Heart left ventricle (tissue), 16 donors: Measurements from ENCODE around the gene MS4A14. TPM values are rescaled to one million over a fixed set of nuclear protein-coding genes. Genes with fewer than 3 reads are reported as not detected.

ENCODE experiments used
- ATAC-seq, 4 donors: fragments of 200-7000 bp; cut with Tn5 transposase; one replicate each; pipeline ENCODE4 v1.9.1; 2020 to 2022; ENCODE audit warnings: moderate library complexity in 4 of 4, mild to moderate bottlenecking in 3 of 4, moderate number of reproducible peaks in 1 of 4
- DNase-seq, 5 donors: peaks; one replicate each; pipeline ENCODE4 v3.0.0-alpha.2; 2020
- H3K27ac ChIP-seq, 12 donors: fragments of 200-600 bp; sonication (generic) in 4 of 12; one replicate each; pipeline versions ENCODE4 v1.5.0 to v1.8.0; 2016 to 2022; ENCODE audit warnings: mild to moderate bottlenecking in 2 of 12
- H3K27me3 ChIP-seq, 9 donors: fragments of 200-600 bp; sonication (generic) in 2 of 9; one replicate each; pipeline versions ENCODE4 v1.5.1 to v1.8.0; 2016 to 2022; ENCODE audit warnings: mild to moderate bottlenecking in 3 of 9
- H3K36me3 ChIP-seq, 9 donors: fragments of 200-600 bp; sonication (generic) in 2 of 9; one replicate each; pipeline versions ENCODE4 v1.5.0 to v1.8.0; 2018 to 2022; ENCODE audit warnings: mild to moderate bottlenecking in 2 of 9
- H3K4me1 ChIP-seq, 12 donors: fragments of 200-600 bp; sonication (generic) in 4 of 12; one replicate each; pipeline versions ENCODE4 v1.5.0 to v1.8.0; 2016 to 2022; ENCODE audit warnings: mild to moderate bottlenecking in 3 of 12
- H3K4me3 ChIP-seq, 12 donors: fragments of 200-600 bp; sonication (generic) in 4 of 12; one replicate each; pipeline versions ENCODE4 v1.5.0 to v1.8.0; 2017 to 2022; ENCODE audit warnings: mild to moderate bottlenecking in 9 of 12, moderate library complexity in 4 of 12
- H3K9me3 ChIP-seq, 12 donors: fragments of 200-600 bp; sonication (generic) in 4 of 12; one replicate each; pipeline versions ENCODE4 v1.5.0 to v1.8.0; 2016 to 2022; ENCODE audit warnings: mild to moderate bottlenecking in 1 of 12
- POLR2A ChIP-seq, 2 donors: fragments of 450-650 bp; IDR thresholded peaks; one replicate each; pipeline ENCODE4 v1.6.1; 2017; ENCODE audit warnings: antibody characterized with exemption in 2 of 2, mild to moderate bottlenecking in 2 of 2, moderate library complexity in 2 of 2
- WGBS, 4 donors: extraction: QIAGEN DNeasy Blood & Tissue Kit in 2 of 4; methylation state at CpG; one replicate each; pipeline versions ENCODE4 v1.1.5 to v1.1.7; 2013 to 2018; 5-methylcytosine and 5-hydroxymethylcytosine counted together
- intact Hi-C, 10 donors: fragments of 100-400 bp; cut with DNase I; formaldehyde crosslinking; loops; one replicate each; pipeline versions ENCODE4 v1.11.1 to v1.14.2; 2022
- polyA plus RNA-seq, 2 donors: library from polyadenylated mRNA; stranded (reverse); fragments of 200-250 nt; gene quantifications; one replicate each; pipeline ENCODE4 v1.2.3, GENCODE V29; 2013
- total RNA-seq, 9 donors: library from RNA; depleted of rRNA in 2 of 9; stranded (reverse); fragments of >200 nt in 2 of 9; fragmentation: NEBNext Ultra II Directional in 3 of 9; extraction: Animal tissue kit (Norgen Biotek cat#: 25700) in 3 of 9; gene quantifications; one replicate each; pipeline versions ENCODE4 v1.1.0 to v1.2.4, GENCODE V29; 2016 to 2023
- TF ChIP-seq, protein P1 (sequence below), 12 donors: fragments of 200-600 bp; sonication (generic) in 4 of 12; IDR thresholded peaks; one replicate each; pipeline versions ENCODE4 v1.5.0 to v1.8.0; 2018 to 2022; ENCODE audit warnings: antibody characterized with exemption in 12 of 12, mild to moderate bottlenecking in 5 of 12
- donor health status: ischemic (EF 13 %, LVEDD 7.1; RV severe dilation, severe dysfunction).
- donor health status: healthy with polysubstance abuse.
- donor health status: DM: no; HTN: yes; CAD: no.
- donor health status: DM: no; HTN: no; CAD: no.
- donor health status: ischemic (EF 25% LVEDD 6.9; RV normal size, moderate dysfunction).
- donor health status: ischemic (EF 25% LVEDD 5.7; RV mildly dilated, moderate dysfunction).
- donor health status: healthy.
- donor health status: DM: yes; HTN: yes; CAD: no.
- donor health status: ischemic (EF 35%, LVEDD 5.7; RV mildly dilated, moderate dysfunction).
- donor health status: nonischemic (EF 11% LVEDD 7.7; RV severe dilation, severe dysfunction).
- donor health status: DM: yes; HTN: yes; CAD: no.
- donor health status: PGD.
- donor health status: ischemic (EF 29% LVEDD 5.4; RV normal size, mild dysfunction).
- donor health status: nonischemic (EF 23%, LVEDD 6.1; RV moderate dilation, normal function).

Gene MS4A14
- total and polyA plus RNA-seq, 11 donors: 0.12 to 2.7 (median 0.50) TPM

DNA sequence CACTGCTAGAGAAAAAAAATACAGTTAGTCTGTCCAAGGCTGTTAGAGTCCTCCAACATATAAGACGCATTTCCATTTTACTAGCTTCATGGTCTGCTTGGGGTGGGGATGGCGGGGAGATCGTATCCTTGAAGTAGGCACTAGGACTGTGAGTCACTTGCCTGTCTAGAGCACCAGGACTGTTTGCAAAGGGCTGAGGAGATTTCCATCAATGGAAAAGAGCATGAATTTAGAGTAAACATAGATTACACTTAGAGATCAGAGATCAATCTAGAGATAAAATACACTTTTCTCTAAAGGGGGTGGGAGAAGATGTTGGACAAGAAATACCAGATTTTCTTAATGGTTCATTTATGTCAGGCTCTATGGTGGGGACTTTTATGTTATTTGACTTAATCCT is 19.7 kb upstream of the MS4A14 start:
- ATAC-seq (no peak), DNase-seq (no peak)
- no peaks in the 10 kb centered on the region for H3K9me3 ChIP-seq
- H3K4me1 ChIP-seq: peaks cover 0 to 23% (median 0%) of the 10 kb centered on the region in 12 donors
- intact Hi-C loops: no loop called here
- H3K27me3 ChIP-seq: no peaks in the 10 kb centered on the region
- peak overlapping the region in 2 of 12 donors; percentile 49 to 88 for H3K27ac ChIP-seq
- H3K36me3 ChIP-seq: no peaks in the 10 kb centered on the region
- no peak for TF ChIP-seq POLR2A (IDR thresholded peaks at IDR 0.05)
- TF ChIP-seq, protein P1, sequence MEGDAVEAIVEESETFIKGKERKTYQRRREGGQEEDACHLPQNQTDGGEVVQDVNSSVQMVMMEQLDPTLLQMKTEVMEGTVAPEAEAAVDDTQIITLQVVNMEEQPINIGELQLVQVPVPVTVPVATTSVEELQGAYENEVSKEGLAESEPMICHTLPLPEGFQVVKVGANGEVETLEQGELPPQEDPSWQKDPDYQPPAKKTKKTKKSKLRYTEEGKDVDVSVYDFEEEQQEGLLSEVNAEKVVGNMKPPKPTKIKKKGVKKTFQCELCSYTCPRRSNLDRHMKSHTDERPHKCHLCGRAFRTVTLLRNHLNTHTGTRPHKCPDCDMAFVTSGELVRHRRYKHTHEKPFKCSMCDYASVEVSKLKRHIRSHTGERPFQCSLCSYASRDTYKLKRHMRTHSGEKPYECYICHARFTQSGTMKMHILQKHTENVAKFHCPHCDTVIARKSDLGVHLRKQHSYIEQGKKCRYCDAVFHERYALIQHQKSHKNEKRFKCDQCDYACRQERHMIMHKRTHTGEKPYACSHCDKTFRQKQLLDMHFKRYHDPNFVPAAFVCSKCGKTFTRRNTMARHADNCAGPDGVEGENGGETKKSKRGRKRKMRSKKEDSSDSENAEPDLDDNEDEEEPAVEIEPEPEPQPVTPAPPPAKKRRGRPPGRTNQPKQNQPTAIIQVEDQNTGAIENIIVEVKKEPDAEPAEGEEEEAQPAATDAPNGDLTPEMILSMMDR (IDR thresholded peaks at IDR 0.05): no peak
- 82 to 93% (median 88%) methylated on average over 3 of the region's 3 CpGs for WGBS, 4 donors
- no peak overlapping the region for H3K4me3 ChIP-seq

DNA sequence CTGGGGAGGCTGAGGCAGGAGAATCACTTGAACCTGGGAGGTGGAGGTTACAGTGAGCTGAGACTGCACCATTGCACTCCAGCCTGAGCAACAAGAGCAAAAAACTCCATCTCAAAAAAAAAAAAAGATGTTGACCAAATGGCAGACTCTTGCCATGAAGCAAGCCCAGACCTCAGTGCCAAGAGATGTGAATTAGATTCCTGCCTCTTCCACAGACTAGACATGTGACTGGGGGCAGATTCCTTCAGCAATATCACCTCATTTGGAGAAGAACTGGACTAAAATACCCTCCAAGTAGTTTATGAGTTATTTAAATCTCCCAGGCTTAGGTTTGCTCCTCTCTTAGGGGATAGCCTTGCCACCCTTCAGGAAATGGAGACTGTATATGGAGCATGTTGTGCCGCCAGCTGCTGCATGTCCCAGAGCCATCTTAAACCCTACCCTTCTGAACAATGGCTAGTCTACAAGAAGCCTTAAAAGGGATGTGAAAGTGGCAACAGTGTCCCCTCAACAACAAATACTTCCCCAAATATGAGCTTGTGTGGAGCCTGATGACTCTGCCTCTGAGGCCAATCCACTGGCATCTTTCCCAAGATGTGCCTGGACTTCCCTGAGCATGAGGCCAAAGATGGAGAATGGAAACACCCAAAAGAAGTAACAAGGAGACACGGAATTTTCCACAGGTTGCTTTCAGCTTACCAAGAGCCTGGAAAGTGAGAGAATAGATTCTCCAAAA is 18.7 kb upstream of the MS4A14 start:
- Histone ChIP-seq H3K4me3 (peak overlapping the region in 1 of 12 donors; percentile 56), H3K27me3 (no peaks in the 10 kb centered on the region), H3K27ac (peak overlapping the region in 4 of 12 donors; percentile 2 to 88 (median 39)), H3K9me3 (no peaks in the 10 kb centered on the region), H3K36me3 (no peaks in the 10 kb centered on the region), H3K4me1 (peaks cover 0 to 21% (median 0%) of the 10 kb centered on the region in 12 donors)
- ATAC-seq: peak; percentile 71 to 83 (median 74)
- peak in 4 of 5 donors; percentile 48 to 62 (median 55) for DNase-seq
- 79 to 88% (median 84%) methylated on average over 2 of the region's 2 CpGs for WGBS, 4 donors
- intact Hi-C loops: no loop called here
- TF ChIP-seq, protein P1 (IDR thresholded peaks at IDR 0.05): no peak
- no peak for TF ChIP-seq POLR2A (IDR thresholded peaks at IDR 0.05)

DNA sequence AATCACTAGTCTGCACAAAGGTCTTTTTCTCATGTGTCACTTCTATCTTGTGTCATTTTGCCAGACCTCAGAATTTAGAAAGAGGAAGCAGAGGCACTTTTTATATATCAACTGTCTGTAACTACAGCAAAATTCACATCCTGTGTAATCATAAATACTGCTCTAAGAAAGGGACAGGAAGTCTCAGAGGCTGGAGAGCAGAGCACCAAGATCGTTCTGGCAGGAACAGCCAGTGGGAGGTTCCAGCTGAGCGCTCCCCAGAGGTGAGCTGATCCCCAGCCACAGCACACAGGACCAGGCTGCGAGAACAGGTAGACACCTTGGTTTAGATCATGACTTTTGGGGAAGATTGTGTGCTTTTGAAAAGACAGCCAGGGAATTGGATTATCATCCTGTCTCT is 17.9 kb upstream of the MS4A14 start, which contains the start of gene MS4A7:
TSS of gene MS4A7 (plus strand) at position 179 of the 400 bp plus-strand sequence. CDS start 4,610 bp downstream, outside the sequence.
- H3K27ac ChIP-seq: peak within 1 kb of the TSS in 6 of 12 donors; percentile 32 to 88 (median 54)
- H3K27me3 ChIP-seq: no peaks in the 10 kb centered on the region
- ATAC-seq (peak; percentile 45 to 83 (median 82)), DNase-seq (peak in 4 of 5 donors; percentile 28 to 66 (median 50))
- H3K4me1 ChIP-seq: peaks cover 0 to 21% (median 0%) of the 10 kb centered on the region in 12 donors
- 31 to 44% (median 35%) methylated on average over 3 of the region's 3 CpGs for WGBS, 4 donors
- intact Hi-C loops: no loop called here
- H3K36me3 ChIP-seq: no peaks in the 10 kb centered on the region
- no peaks in the 10 kb centered on the region for H3K9me3 ChIP-seq
- peak within 1 kb of the TSS in 9 of 12 donors; percentile 3 to 56 (median 31) for H3K4me3 ChIP-seq
- TF ChIP-seq, protein P1 (IDR thresholded peaks at IDR 0.05): no peak
- TF ChIP-seq POLR2A (IDR thresholded peaks at IDR 0.05): no peak

DNA sequence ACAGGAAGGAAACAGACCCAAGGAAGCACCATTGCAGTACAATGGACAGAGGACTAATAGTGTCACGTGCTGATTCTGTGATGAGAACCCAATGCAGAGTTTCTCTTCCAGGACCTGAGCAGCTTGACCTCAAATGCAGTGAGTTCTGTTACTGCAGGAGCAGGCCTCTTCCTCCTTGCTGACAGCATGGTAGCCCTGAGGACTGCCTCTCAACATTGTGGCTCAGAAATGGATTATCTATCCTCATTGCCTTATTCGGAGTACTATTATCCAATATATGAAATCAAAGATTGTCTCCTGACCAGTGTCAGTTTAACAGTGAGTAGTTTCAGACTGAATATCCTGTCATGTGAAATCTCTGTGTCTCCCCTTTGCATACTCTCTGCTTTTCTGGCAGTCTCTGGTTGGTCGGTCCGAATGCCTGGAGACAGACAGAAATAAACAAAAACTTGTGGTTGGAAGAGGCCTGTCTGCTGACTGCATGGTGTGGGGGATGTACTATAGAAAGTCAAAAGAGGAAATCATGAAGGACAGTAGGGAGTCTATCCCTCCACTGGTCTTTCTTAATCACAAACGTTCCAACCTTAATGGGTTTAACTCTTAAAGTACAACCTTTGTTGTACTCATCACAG is 6.9 kb upstream of the MS4A14 start:
- Histone ChIP-seq H3K9me3 (no peaks in the 10 kb centered on the region), H3K27ac (peak overlapping the region in 1 of 12 donors; percentile 51), H3K36me3 (peaks cover 0 to 34% (median 0%) of the 10 kb centered on the region in 9 donors), H3K4me1 (peaks cover 0 to 34% (median 0%) of the 10 kb centered on the region in 12 donors), H3K27me3 (no peaks in the 10 kb centered on the region), H3K4me3 (no peak overlapping the region)
- WGBS, 4 donors: 42 to 70% (median 54%) methylated on average over 5 of the region's 5 CpGs
- intact Hi-C loops: no loop called here
- ATAC-seq (peak; percentile 47 to 81 (median 63)), DNase-seq (no peak)
- TF ChIP-seq, protein P1 (IDR thresholded peaks at IDR 0.05): no peak
- no peak for TF ChIP-seq POLR2A (IDR thresholded peaks at IDR 0.05)
